HepG2 (cell line): ENCODE results near the gene MRPL37. TPM values are rescaled to one million over a fixed set of nuclear protein-coding genes. Genes with fewer than 3 reads are reported as not detected.

Experiments
- ATAC-seq: fragments of 200-7000 bp; cut with Tn5 transposase; 3 replicates; pipeline ENCODE4 v1.9.1; 2020; ENCODE audit warnings: mild to moderate bottlenecking, moderate library complexity
- BruUV-seq: library from RNA; stranded (reverse); fragments of 400-500 nt; replicated peaks from 2 replicates; lab custom pipeline; 2021; lab: Mats Ljungman, UMichigan
- CTCF ChIA-PET: fragments of 300-600 bp; formaldehyde crosslinking; extraction: SDS; loops from one replicate; lab custom pipeline; 2021; ENCODE audit warnings: low total read pairs, inconsistent platforms, low intra/inter-chr PET ratio; lab: Yijun Ruan, JAX
- POLR2A ChIA-PET: fragments of 350-600 bp; sonication (Branson Sonifier 250); formaldehyde crosslinking; loops from one replicate; lab custom pipeline; 2020; ENCODE audit warnings: antibody characterized with exemption, inconsistent platforms; lab: Yijun Ruan, JAX
- DNase-seq: peaks from one replicate; pipeline ENCODE4 v3.0.0-alpha.2; 2015; ENCODE audit warnings: low spot score
- FAIRE-seq: peaks from 3 replicates; lab custom pipeline; 2011; peaks lifted over from hg19 to GRCh38; lab: Jason Lieb, UNC
- H2AFZ ChIP-seq: one replicate; pipeline ENCODE4 v1.6.1; 2011; ENCODE audit warnings: low read length, inconsistent platforms
- H3K27ac ChIP-seq: fragments of 300-600 bp; 3 replicates; pipeline ENCODE4 v1.8.0; 2011; ENCODE audit warnings: mixed run types, mild to moderate bottlenecking, mixed read lengths, low read length, inconsistent platforms; ENCODE audit not compliant: insufficient read depth; ENCODE audit errors: extremely low read length
- H3K27me3 ChIP-seq, 2 experiments: fragments of 200-600 bp in 1 of 2; 2 replicates in 1 of 2; 3 replicates in 1 of 2; pipeline versions ENCODE4 v1.6.0 to v1.8.0; 2011; ENCODE audit warnings: low read length in 2 of 2, mild to moderate bottlenecking in 2 of 2, moderate library complexity in 2 of 2, inconsistent platforms in 1 of 2; ENCODE audit not compliant: insufficient read depth in 2 of 2, control insufficient read depth in 1 of 2
- H3K36me3 ChIP-seq, 2 experiments: fragments of 200-600 bp in 1 of 2; replicated peaks in 1 of 2; 2 replicates in 1 of 2; 3 replicates in 1 of 2; pipeline versions ENCODE4 v1.5.1 to v1.8.0; 2011; ENCODE audit warnings: low read length in 2 of 2, inconsistent platforms in 1 of 2; ENCODE audit not compliant: insufficient read depth in 2 of 2, control insufficient read depth in 1 of 2
- H3K4me1 ChIP-seq: 2 replicates; pipeline ENCODE4 v1.5.1; 2012; ENCODE audit warnings: low read length, inconsistent platforms; ENCODE audit not compliant: insufficient read depth
- H3K4me2 ChIP-seq: 2 replicates; pipeline ENCODE4 v1.6.0; 2011; ENCODE audit warnings: low read depth, low read length, inconsistent platforms
- H3K4me3 ChIP-seq, 3 experiments: fragments of 200-600 bp in 1 of 3; sonication (generic), shearing (Covaris generic) in 1 of 3; replicated peaks in 1 of 3; 2 replicates each; pipeline ENCODE4 v1.5.1; 2011 to 2016; ENCODE audit warnings: low read length in 3 of 3, inconsistent platforms in 2 of 3, low read depth in 2 of 3, mild to moderate bottlenecking in 2 of 3, control low read depth in 1 of 3, mixed read lengths in 1 of 3; ENCODE audit not compliant: insufficient read depth in 1 of 3
- H3K79me2 ChIP-seq: one replicate; pipeline ENCODE4 v1.6.1; 2011; ENCODE audit warnings: low read length, inconsistent platforms; ENCODE audit not compliant: insufficient read depth
- H3K9ac ChIP-seq: 2 replicates; pipeline ENCODE4 v1.6.0; 2011; ENCODE audit warnings: mild to moderate bottlenecking, low read depth, low read length, inconsistent platforms; ENCODE audit not compliant: insufficient read depth
- H3K9me3 ChIP-seq: 2 replicates; pipeline ENCODE4 v1.5.1; 2012; ENCODE audit warnings: mild to moderate bottlenecking, low read length
- H4K20me1 ChIP-seq: 2 replicates; pipeline ENCODE4 v1.6.0; 2011; ENCODE audit warnings: inconsistent platforms, mild to moderate bottlenecking, low read length, moderate library complexity; ENCODE audit not compliant: insufficient read depth
- ARID2 ChIP-seq: sonication (generic); formaldehyde crosslinking; IDR thresholded peaks from 2 replicates; pipeline ENCODE4 v1.8.1; 2022; ENCODE audit warnings: mild to moderate bottlenecking, missing genetic modification reagents, borderline replicate concordance
- GABPB1 ChIP-seq: IDR thresholded peaks from 2 replicates; pipeline ENCODE4 v1.6.1; 2016; ENCODE audit warnings: mild to moderate bottlenecking, missing genetic modification reagents, moderate library complexity, missing compliant biosample characterization
- JUND ChIP-seq: sonication (generic); formaldehyde crosslinking; IDR thresholded peaks from 2 replicates; pipeline ENCODE4 v1.8.0; 2022; ENCODE audit warnings: mild to moderate bottlenecking, missing genetic modification reagents
- NFRKB ChIP-seq: fragments of 450-650 bp; IDR thresholded peaks from 2 replicates; pipeline ENCODE4 v1.6.1; 2017
- PCBP2 ChIP-seq: fragments of 200-400 bp; formaldehyde crosslinking; optimal IDR thresholded peaks from 2 replicates; pipeline ENCODE3; 2018; ENCODE audit warnings: low read length, low read depth; ENCODE audit not compliant: poor library complexity, severe bottlenecking
- PHF20 ChIP-seq: sonication (generic); formaldehyde crosslinking; IDR thresholded peaks from 2 replicates; pipeline ENCODE4 v1.5.0; 2020; ENCODE audit warnings: mild to moderate bottlenecking, missing genetic modification reagents
- PHF5A ChIP-seq: IDR thresholded peaks from one replicate; pipeline ENCODE4 v1.6.1; 2018; ENCODE audit warnings: low read depth, missing genetic modification reagents; ENCODE audit not compliant: unreplicated experiment
- REXO4 ChIP-seq: sonication (generic); formaldehyde crosslinking; IDR thresholded peaks from 2 replicates; pipeline ENCODE4 v1.8.0; 2022; ENCODE audit warnings: missing genetic modification reagents, mild to moderate bottlenecking, borderline replicate concordance
- SRF ChIP-seq: IDR thresholded peaks from 2 replicates; pipeline ENCODE4 v1.6.1; 2011; ENCODE audit warnings: mild to moderate bottlenecking, low read depth, low read length, moderate library complexity
- SRSF1 ChIP-seq: fragments of 200-400 bp; formaldehyde crosslinking; optimal IDR thresholded peaks from 2 replicates; pipeline ENCODE3; 2017; ENCODE audit warnings: mild to moderate bottlenecking, low read depth, low read length, moderate library complexity
- TCF7L2 ChIP-seq: IDR thresholded peaks from 2 replicates; pipeline ENCODE4 v1.6.1; 2011; ENCODE audit warnings: mild to moderate bottlenecking, low read depth, low read length, moderate library complexity
- ZBTB2 ChIP-seq: sonication (generic); formaldehyde crosslinking; IDR thresholded peaks from 2 replicates; pipeline ENCODE4 v1.8.0; 2022; ENCODE audit warnings: low read depth, missing genetic modification reagents
- ZBTB21 ChIP-seq: sonication (generic); formaldehyde crosslinking; IDR thresholded peaks from 2 replicates; pipeline ENCODE4 v1.4.0; 2020; ENCODE audit warnings: missing genetic modification reagents
- ZNF180 ChIP-seq: sonication (generic); formaldehyde crosslinking; IDR thresholded peaks from 2 replicates; pipeline ENCODE4 v1.4.0; 2020; ENCODE audit warnings: low read depth, missing genetic modification reagents, borderline replicate concordance
- ZNF256 ChIP-seq: sonication (generic); formaldehyde crosslinking; conservative IDR thresholded peaks from 2 replicates; pipeline ENCODE4 v1.4.0; 2020; ENCODE audit warnings: missing genetic modification reagents
- ZNF264 ChIP-seq: sonication (generic); formaldehyde crosslinking; IDR thresholded peaks from 2 replicates; pipeline ENCODE4 v1.4.0; 2020; ENCODE audit warnings: missing genetic modification reagents
- ZNF746 ChIP-seq: sonication (generic); formaldehyde crosslinking; IDR thresholded peaks from 2 replicates; pipeline ENCODE4 v1.8.0; 2022; ENCODE audit warnings: mild to moderate bottlenecking, missing genetic modification reagents
- ZNF800 ChIP-seq: sonication (generic); formaldehyde crosslinking; IDR thresholded peaks from 2 replicates; pipeline ENCODE4 v1.4.0; 2020; ENCODE audit warnings: missing genetic modification reagents
- WGBS: methylation state at CpG from one replicate; pipeline ENCODE4 v1.1.6; 2017; ENCODE audit warnings: low lambda C conversion rate; 5-methylcytosine and 5-hydroxymethylcytosine counted together
- in situ Hi-C: cut with HindIII; loops from 2 replicates; pipeline ENCODE4 v1.10.0; 2017; ENCODE audit warnings: low pct_unique_long_range_greater_than_20kb; ENCODE audit not compliant: extremely low pct_ligation_motif_present
- intact Hi-C: fragments of 100-400 bp; cut with micrococcal nuclease; formaldehyde crosslinking; loops from one replicate; pipeline ENCODE4 v1.10.0; 2022; ENCODE audit not compliant: unreplicated experiment
- polyA plus RNA-seq, 8 experiments: library from polyadenylated mRNA; depleted of rRNA in 3 of 8; stranded (reverse) in 7 of 8; unstranded in 1 of 8; fragments of >200 nt; fragmentation: Illumina TruSeq in 4 of 8; extraction: Trizol in 4 of 8; gene quantifications; 2 replicates each; pipeline versions ENCODE4 v1.2.1 to v1.2.3, GENCODE V29; 2011 to 2016; ENCODE audit warnings: low read depth in 4 of 8, missing spikeins in 1 of 8, mixed read lengths in 1 of 8; ENCODE audit not compliant: insufficient read depth in 1 of 8
- total RNA-seq, 5 experiments: library from RNA; depleted of rRNA; stranded (reverse); fragments of >200 nt; fragmentation: Illumina TruSeq; extraction: Trizol; gene quantifications; 2 replicates each; pipeline ENCODE4 v1.2.3, GENCODE V29; 2016; ENCODE audit warnings: low read depth in 1 of 5
- TF ChIP-seq, protein P1 (sequence below): sonication (generic); formaldehyde crosslinking; IDR thresholded peaks from 2 replicates; pipeline ENCODE4 v1.4.0; 2020; ENCODE audit warnings: mild to moderate bottlenecking, low read depth, missing genetic modification reagents

Gene MRPL37
- total and polyA plus RNA-seq, 2 of the 13 experiments (the other 11 are each of a cell fraction or from before 2014, with no cell fraction given): 31.7 to 127 TPM

GRCh38 chr1:54173681-54174080 lies 26.3 kb upstream of the MRPL37 start (continued):
- TF ChIP-seq ZBTB2 (CRISPR knock-in tag): no peak
- no peak for TF ChIP-seq REXO4
- TF ChIP-seq GABPB1 (CRISPR knock-in tag): no peak
- TF ChIP-seq PHF20 (CRISPR knock-in tag): no peak
- no peak for TF ChIP-seq SRF
- no peak for TF ChIP-seq ZBTB21
- no peak for TF ChIP-seq PHF5A

DNA sequence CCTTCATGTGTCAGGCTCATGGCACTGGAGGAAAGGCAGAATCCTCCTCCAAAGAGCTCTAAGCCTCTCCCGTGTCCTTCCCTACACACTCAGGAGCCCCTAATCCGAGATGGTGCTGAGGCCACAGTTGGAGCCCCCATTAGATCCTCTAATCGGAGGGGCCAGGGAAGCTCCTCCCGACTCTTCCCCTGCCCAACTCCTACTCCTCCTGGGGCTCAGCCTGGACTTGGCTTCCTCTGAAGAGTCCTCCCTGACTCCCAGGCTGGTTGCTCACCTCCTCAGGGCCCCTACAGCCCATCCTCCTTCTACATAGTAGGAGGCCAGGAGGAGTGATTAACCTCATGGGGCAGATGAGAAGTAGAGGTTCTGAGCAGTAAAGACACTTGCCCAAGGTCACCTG lies 25.9 kb upstream of the MRPL37 start:
- in situ Hi-C loops: no loop called here
- TF ChIP-seq ZNF180 (no peak), TCF7L2 (no peak), ZNF746 (no peak), PCBP2 (no peak), ZNF264 (CRISPR knock-in tag) (no peak), ZNF256 (CRISPR knock-in tag) (no peak), NFRKB (no peak), JUND (CRISPR knock-in tag) (no peak), SRSF1 (no peak), ZNF800 (CRISPR knock-in tag) (no peak), ARID2 (CRISPR knock-in tag) (no peak)
- TF ChIP-seq, protein P1, sequence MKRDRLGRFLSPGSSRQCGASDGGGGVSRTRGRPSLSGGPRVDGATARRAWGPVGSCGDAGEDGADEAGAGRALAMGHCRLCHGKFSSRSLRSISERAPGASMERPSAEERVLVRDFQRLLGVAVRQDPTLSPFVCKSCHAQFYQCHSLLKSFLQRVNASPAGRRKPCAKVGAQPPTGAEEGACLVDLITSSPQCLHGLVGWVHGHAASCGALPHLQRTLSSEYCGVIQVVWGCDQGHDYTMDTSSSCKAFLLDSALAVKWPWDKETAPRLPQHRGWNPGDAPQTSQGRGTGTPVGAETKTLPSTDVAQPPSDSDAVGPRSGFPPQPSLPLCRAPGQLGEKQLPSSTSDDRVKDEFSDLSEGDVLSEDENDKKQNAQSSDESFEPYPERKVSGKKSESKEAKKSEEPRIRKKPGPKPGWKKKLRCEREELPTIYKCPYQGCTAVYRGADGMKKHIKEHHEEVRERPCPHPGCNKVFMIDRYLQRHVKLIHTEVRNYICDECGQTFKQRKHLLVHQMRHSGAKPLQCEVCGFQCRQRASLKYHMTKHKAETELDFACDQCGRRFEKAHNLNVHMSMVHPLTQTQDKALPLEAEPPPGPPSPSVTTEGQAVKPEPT: no peak
- TF ChIP-seq, all 625 proteins: peak for 0
- Histone ChIP-seq H3K4me2 (no peak overlapping the region), H4K20me1 (no peaks in the 10 kb centered on the region), H3K27ac (no peak overlapping the region), H3K27me3 (no peaks in the 10 kb centered on the region; a peak in 1 of 5 replicates), H3K9me3 (no peaks in the 10 kb centered on the region), H2AFZ (no peak overlapping the region), H3K9ac (no peak overlapping the region), H3K4me1 (no peaks in the 10 kb centered on the region), H3K79me2 (no peaks in the 10 kb centered on the region), H3K36me3 (no peaks in the 10 kb centered on the region; a peak in 1 of 5 replicates), H3K4me3 (no peak overlapping the region)
- no peak for ATAC-seq
- BruUV-seq: no TSS peak
- ChIA-PET CTCF (no interaction called here), POLR2A (interaction anchor here (1.0 kb wide), 1 partner anchor 26 kb away, joined by 3 read pairs; the partner anchor contains the start of genes CYB5RL and MRPL37)
- intact Hi-C loops: no loop called here
- 80% methylated on average over 2 of the region's 4 CpGs for WGBS
- no peak for DNase-seq
- no peak for FAIRE-seq
